Measurements from ENCODE around the gene MACF1.
"Not testable (repeated sequence)": the region's sequence is repeated elsewhere in the genome, so short reads cannot be mapped to it uniquely, and the experiment has no call there.

MACF1 gene

GRCh38 chr1:39425151-39425550 lies 220.7 kb downstream of the MACF1 start:
- no peak for DNase-seq (ENCODE audit: low spot score)

- no peak for DNase-seq (ENCODE audit: low spot score)
Observed at GRCh38 chr1:39425634-39426033, 221.1 kb downstream of the MACF1 start.

GRCh38 chr1:39426346-39426745 lies 221.9 kb downstream of the MACF1 start:
- no peak for DNase-seq (ENCODE audit: low spot score)

GRCh38 chr1:39427374-39427773 lies 222.9 kb downstream of the MACF1 start:
- DNase-seq (ENCODE audit: low spot score): no peak

GRCh38 chr1:39427912-39428311 lies 223.4 kb downstream of the MACF1 start:
- DNase-seq (ENCODE audit: low spot score): no peak

GRCh38 chr1:39431927-39432326 lies 227.4 kb downstream of the MACF1 start:
- no peak for DNase-seq (ENCODE audit: low spot score)

- no peak for DNase-seq (ENCODE audit: low spot score)
Observed at GRCh38 chr1:39434797-39435395, 230.4 kb downstream of the MACF1 start.

- no peak for DNase-seq (ENCODE audit: low spot score)
Observed at GRCh38 chr1:39435597-39435996, 231.1 kb downstream of the MACF1 start.

- DNase-seq (ENCODE audit: low spot score): no peak
Observed at GRCh38 chr1:39436842-39437241, 232.3 kb downstream of the MACF1 start.

GRCh38 chr1:39438042-39438441 lies 233.5 kb downstream of the MACF1 start:
- no peak for DNase-seq (ENCODE audit: low spot score)

GRCh38 chr1:39440856-39441255 lies 236.4 kb downstream of the MACF1 start:
- DNase-seq (ENCODE audit: low spot score): no peak

- DNase-seq (ENCODE audit: low spot score): no peak
Observed at GRCh38 chr1:39441797-39442196, 237.3 kb downstream of the MACF1 start.

- no peak for DNase-seq (ENCODE audit: low spot score)
Observed at GRCh38 chr1:39445573-39445972, 241.1 kb downstream of the MACF1 start.

- no peak for DNase-seq (ENCODE audit: low spot score)
Observed at GRCh38 chr1:39446986-39447567, 242.6 kb downstream of the MACF1 start.

- not testable (repeated sequence) for DNase-seq (ENCODE audit: low spot score)
Observed at GRCh38 chr1:39450041-39450440, 245.5 kb downstream of the MACF1 start.

- DNase-seq (ENCODE audit: low spot score): no peak
Observed at GRCh38 chr1:39450956-39451606, 246.6 kb downstream of the MACF1 start.

GRCh38 chr1:39452081-39452480 lies 247.6 kb downstream of the MACF1 start:
- no peak for DNase-seq (ENCODE audit: low spot score)

GRCh38 chr1:39452540-39452939 lies 248.0 kb downstream of the MACF1 start:
- DNase-seq (ENCODE audit: low spot score): no peak

GRCh38 chr1:39453603-39454002 lies 249.1 kb downstream of the MACF1 start:
- no peak for DNase-seq (ENCODE audit: low spot score)

- no peak for DNase-seq (ENCODE audit: low spot score)
Observed at GRCh38 chr1:39458991-39459390, 254.5 kb downstream of the MACF1 start.

- no peak for DNase-seq (ENCODE audit: low spot score)
Observed at GRCh38 chr1:39462074-39462473, 257.6 kb downstream of the MACF1 start.

- DNase-seq (ENCODE audit: low spot score): no peak
Observed at GRCh38 chr1:39466413-39467107, 262.1 kb downstream of the MACF1 start.

- DNase-seq (ENCODE audit: low spot score): not testable (repeated sequence)
Observed at GRCh38 chr1:39467108-39467720, 262.7 kb downstream of the MACF1 start.

All from left forelimb (tissue), 1 donor.